IPS-18c (cell line): ENCODE measurements around the gene OTUD3.
"Not testable (repeated sequence)": the region's sequence is repeated elsewhere in the genome, so short reads cannot be mapped to it uniquely, and the experiment has no call there.

Experiments used
- H3K4me3 ChIP-seq: 2 replicates; pipeline ENCODE4 v1.7.0; 2013; ENCODE audit warnings: low read depth, mild to moderate bottlenecking, low read length, moderate library complexity; ENCODE audit not compliant: insufficient read depth
- H3K9me3 ChIP-seq: one replicate; pipeline ENCODE4 v1.6.1; 2013; ENCODE audit warnings: mild to moderate bottlenecking, low read length, moderate library complexity; ENCODE audit not compliant: control insufficient read depth, insufficient read depth

The OTUD3 gene

GRCh38 chr1:19862944-19863343 lies 19.3 kb upstream of the OTUD3 start:
- Histone ChIP-seq H3K9me3 (peaks cover 4% of the 10 kb centered on the region), H3K4me3 (no peak overlapping the region)

- H3K4me3 ChIP-seq, result no peak overlapping the region
These were observed 17.5 kb upstream of the OTUD3 start for GRCh38 chr1:19864570-19865160.

GRCh38 chr1:19866029-19866428 lies 16.2 kb upstream of the OTUD3 start:
- H3K4me3 ChIP-seq, result no peak overlapping the region
- H3K9me3 ChIP-seq, result peaks cover 4% of the 10 kb centered on the region

More at GRCh38 chr1:19864570-19865160, 17.5 kb upstream of the OTUD3 start:
- peaks cover 4% of the 10 kb centered on the region for H3K9me3 ChIP-seq

GRCh38 chr1:19866758-19867157 lies 15.4 kb upstream of the OTUD3 start:
- Histone ChIP-seq H3K9me3 (peaks cover 4% of the 10 kb centered on the region), H3K4me3 (no peak overlapping the region)

GRCh38 chr1:19868575-19868974 lies 13.6 kb upstream of the OTUD3 start:
- H3K4me3 ChIP-seq, result not testable (repeated sequence)

GRCh38 chr1:19869453-19869852 lies 12.7 kb upstream of the OTUD3 start:
- H3K4me3 ChIP-seq, H3K9me3 ChIP-seq: not testable (repeated sequence)

More at GRCh38 chr1:19868575-19868974, 13.6 kb upstream of the OTUD3 start:
- H3K9me3 ChIP-seq, result not testable (repeated sequence)

- no peak overlapping the region for H3K4me3 ChIP-seq
- H3K9me3 ChIP-seq, result no peaks in the 10 kb centered on the region
These were observed 12.3 kb upstream of the OTUD3 start for GRCh38 chr1:19869929-19870328.

- H3K9me3 ChIP-seq, result no peaks in the 10 kb centered on the region
- H3K4me3 ChIP-seq, result no peak overlapping the region
These were observed 10.0 kb upstream of the OTUD3 start for GRCh38 chr1:19872190-19872589.

- H3K4me3 ChIP-seq, result no peak overlapping the region
- no peaks in the 10 kb centered on the region for H3K9me3 ChIP-seq
These were observed 4.9 kb upstream of the OTUD3 start for GRCh38 chr1:19877181-19877750.

- no peak overlapping the region for H3K4me3 ChIP-seq
- no peaks in the 10 kb centered on the region for H3K9me3 ChIP-seq
These were observed 4.2 kb upstream of the OTUD3 start for GRCh38 chr1:19877821-19878636.

- H3K4me3 ChIP-seq, result no peak overlapping the region
- H3K9me3 ChIP-seq, result no peaks in the 10 kb centered on the region
These were observed 3.6 kb upstream of the OTUD3 start for GRCh38 chr1:19878637-19878985.

- no peaks in the 10 kb centered on the region for H3K9me3 ChIP-seq
- no peak overlapping the region for H3K4me3 ChIP-seq
These were observed 3.0 kb upstream of the OTUD3 start for GRCh38 chr1:19879227-19879626.

- no peak overlapping the region for H3K4me3 ChIP-seq
- H3K9me3 ChIP-seq, result no peaks in the 10 kb centered on the region
These were observed 2.5 kb upstream of the OTUD3 start for GRCh38 chr1:19879661-19880060.

GRCh38 chr1:19880841-19881240 lies 1.4 kb upstream of the OTUD3 start:
- not testable (repeated sequence) for H3K4me3 ChIP-seq, H3K9me3 ChIP-seq

- peaks cover 2% of the 10 kb centered on the region for H3K9me3 ChIP-seq
- no peak overlapping the region for H3K4me3 ChIP-seq
These were observed 2.1 kb downstream of the OTUD3 start for GRCh38 chr1:19884312-19884711.

GRCh38 chr1:19885821-19886220 lies 3.6 kb downstream of the OTUD3 start:
- Histone ChIP-seq H3K9me3 (peaks cover 2% of the 10 kb centered on the region), H3K4me3 (no peak overlapping the region)

- H3K4me3 ChIP-seq, result no peak overlapping the region
- peaks cover 2% of the 10 kb centered on the region for H3K9me3 ChIP-seq
These were observed 5.9 kb downstream of the OTUD3 start for GRCh38 chr1:19888112-19888511.

- H3K4me3 ChIP-seq, result no peak overlapping the region
- peaks cover 2% of the 10 kb centered on the region for H3K9me3 ChIP-seq
These were observed 7.5 kb downstream of the OTUD3 start for GRCh38 chr1:19889656-19890055.
